Testis (tissue), 3 donors: ENCODE measurements around the gene GJB2. TPM values are rescaled to one million over a fixed set of nuclear protein-coding genes. Genes with fewer than 3 reads are reported as not detected.

ENCODE experiments used
- DNase-seq: peaks from one replicate; pipeline ENCODE4 v3.0.0-alpha.2; 2019
- H3K27ac ChIP-seq, 2 donors: fragments of 200-600 bp; sonication (generic); one replicate each; pipeline ENCODE4 v1.5.1; 2019
- H3K27me3 ChIP-seq: fragments of 200-600 bp; sonication (generic); one replicate; pipeline ENCODE4 v1.5.1; 2019
- H3K36me3 ChIP-seq: fragments of 200-600 bp; sonication (generic); one replicate; pipeline ENCODE4 v1.5.1; 2017; ENCODE audit warnings: low read depth; ENCODE audit errors: missing control alignments
- H3K4me1 ChIP-seq: fragments of 200-600 bp; sonication (generic); one replicate; pipeline ENCODE4 v1.5.1; 2019
- H3K4me3 ChIP-seq, 2 donors: fragments of 200-600 bp; sonication (generic); one replicate each; pipeline ENCODE4 v1.5.1; 2017 to 2019
- H3K9me3 ChIP-seq: fragments of 200-600 bp; sonication (generic); one replicate; pipeline ENCODE4 v1.5.1; 2017
- CTCF ChIP-seq, 3 experiments: fragments of 450-650 bp in 2 of 3; fragments of 200-600 bp in 1 of 3; sonication (generic) in 1 of 3; IDR thresholded peaks; one replicate each; pipeline ENCODE4 v1.5.1; 2016 to 2019; ENCODE audit warnings: antibody characterized with exemption in 3 of 3, mild to moderate bottlenecking in 2 of 3, moderate library complexity in 1 of 3
- POLR2A ChIP-seq: fragments of 450-650 bp; IDR thresholded peaks from one replicate; pipeline ENCODE4 v1.6.1; 2017; ENCODE audit warnings: antibody characterized with exemption, mild to moderate bottlenecking, moderate library complexity
- WGBS, 2 donors: methylation state at CpG; one replicate each; pipeline ENCODE4 v1.1.5; 2018; 5-methylcytosine and 5-hydroxymethylcytosine counted together
- intact Hi-C: fragments of 100-400 bp; cut with DNase I; formaldehyde crosslinking; loops from one replicate; pipeline ENCODE4 v1.15.1; 2023; ENCODE audit warnings: low total_unique reads
- polyA plus RNA-seq: library from polyadenylated mRNA; stranded (reverse); fragments of 350-450 nt; fragmentation: Illumina TruSeq; extraction: RNeasy Lipid Tissue Mini Kit (QIAGEN cat#74804); gene quantifications from one replicate; pipeline ENCODE4 v1.2.3, GENCODE V29; 2014; ENCODE audit warnings: low read depth, low replicate concordance; ENCODE audit not compliant: insufficient read depth
- total RNA-seq, 2 donors: library from RNA; depleted of rRNA; stranded (reverse); fragments of >200 nt; gene quantifications; one replicate each; pipeline ENCODE4 v1.2.3, GENCODE V29; 2016

GJB2 gene
- total and polyA plus RNA-seq, 3 donors from 2014 or later: 2.5 to 3.1 (median 2.9) TPM

- TF ChIP-seq CTCF (IDR thresholded peaks at IDR 0.05) (no peak), POLR2A (no peak)
- no peak for DNase-seq
- Histone ChIP-seq H3K27me3 (no peaks in the 10 kb centered on the region), H3K4me3 (no peak overlapping the region), H3K36me3 (no peaks in the 10 kb centered on the region), H3K4me1 (no peaks in the 10 kb centered on the region), H3K27ac (no peak overlapping the region), H3K9me3 (no peaks in the 10 kb centered on the region)
- 64 to 76% methylated on average over 6 of the region's 6 CpGs for WGBS, 2 donors
- intact Hi-C loops: no loop called here
Observed at GRCh38 chr13:20151016-20151415, 41.7 kb downstream of the GJB2 start.

GRCh38 chr13:20150561-20150960 lies 42.2 kb downstream of the GJB2 start:
- Histone ChIP-seq H3K36me3 (no peaks in the 10 kb centered on the region), H3K27ac (no peak overlapping the region), H3K9me3 (no peaks in the 10 kb centered on the region), H3K4me1 (no peaks in the 10 kb centered on the region), H3K27me3 (no peaks in the 10 kb centered on the region), H3K4me3 (no peak overlapping the region)
- TF ChIP-seq CTCF (IDR thresholded peaks at IDR 0.05) (no peak), POLR2A (no peak)
- 87 to 89% methylated on average over 8 to 9 of the region's 9 CpGs for WGBS, 2 donors
- no peak for DNase-seq
- intact Hi-C loops: no loop called here

- H3K27me3 ChIP-seq: no peaks in the 10 kb centered on the region
- H3K4me1 ChIP-seq: no peaks in the 10 kb centered on the region
- no peak overlapping the region for H3K27ac ChIP-seq
- no peak overlapping the region for H3K4me3 ChIP-seq
- intact Hi-C loops: no loop called here
- DNase-seq: no peak
- no peaks in the 10 kb centered on the region for H3K36me3 ChIP-seq
- 70 to 78% methylated on average over 9 of the region's 9 CpGs for WGBS, 2 donors
- H3K9me3 ChIP-seq: no peaks in the 10 kb centered on the region
- no peak for TF ChIP-seq CTCF (IDR thresholded peaks at IDR 0.05)
- TF ChIP-seq POLR2A: no peak
Observed at GRCh38 chr13:20149762-20150161, 43.0 kb downstream of the GJB2 start.

- DNase-seq: no peak
- no peaks in the 10 kb centered on the region for H3K4me1 ChIP-seq
- TF ChIP-seq POLR2A: no peak
- TF ChIP-seq CTCF (IDR thresholded peaks at IDR 0.05): no peak
- no peak overlapping the region for H3K27ac ChIP-seq
- H3K4me3 ChIP-seq: no peak overlapping the region
- no peaks in the 10 kb centered on the region for H3K36me3 ChIP-seq
- no peaks in the 10 kb centered on the region for H3K27me3 ChIP-seq
- no peaks in the 10 kb centered on the region for H3K9me3 ChIP-seq
- intact Hi-C loops: no loop called here
- 87 to 91% methylated on average over 16 of the region's 16 CpGs for WGBS, 2 donors
Observed at GRCh38 chr13:20148501-20149183, 44.1 kb downstream of the GJB2 start.

- no peak for TF ChIP-seq POLR2A
- Histone ChIP-seq H3K4me3 (no peak overlapping the region), H3K27me3 (no peaks in the 10 kb centered on the region), H3K4me1 (no peaks in the 10 kb centered on the region), H3K27ac (no peak overlapping the region), H3K9me3 (no peaks in the 10 kb centered on the region), H3K36me3 (no peaks in the 10 kb centered on the region)
- intact Hi-C loops: no loop called here
- 80 to 100% methylated on average over 1 of the region's 1 CpG for WGBS, 2 donors
- DNase-seq: no peak
Observed at GRCh38 chr13:20146381-20146780, 46.4 kb downstream of the GJB2 start.
